Activated CD4-positive, alpha-beta T cell treated with anti-CD3 and anti-CD28 coated beads, Interleukin-2, amount 10 ng/mL, durations not matched to agents 7 days and 5 days (primary cell): ENCODE results near the gene RFX8. TPM values are rescaled to one million over a fixed set of nuclear protein-coding genes. Genes with fewer than 3 reads are reported as not detected.
"Not testable (repeated sequence)": the region's sequence is repeated elsewhere in the genome, so short reads cannot be mapped to it uniquely, and the experiment has no call there.

Experiments
- CTCF ChIA-PET: fragments of 350-600 bp; sonication (Branson Sonifier 250); formaldehyde crosslinking; loops from one replicate; lab custom pipeline; 2021; ENCODE audit warnings: antibody characterized with exemption; lab: Charles Lee
- POLR2A ChIA-PET: fragments of 350-600 bp; sonication (Branson Sonifier 250); formaldehyde crosslinking; loops from one replicate; lab custom pipeline; 2021; ENCODE audit warnings: antibody characterized with exemption; lab: Charles Lee
- DNase-seq: peaks from one replicate; pipeline ENCODE4 v3.0.0-alpha.2; 2020
- H3K27ac Mint-ChIP-seq: one replicate; pipeline ENCODE4 v1.8.0; 2021; ENCODE audit warnings: mild to moderate bottlenecking, moderate library complexity, mixed read lengths
- H3K27me3 Mint-ChIP-seq: one replicate; pipeline ENCODE4 v1.8.0; 2021; ENCODE audit warnings: mixed read lengths
- H3K36me3 Mint-ChIP-seq: one replicate; pipeline ENCODE4 v1.8.0; 2021; ENCODE audit warnings: low read depth, mixed read lengths
- H3K4me1 Mint-ChIP-seq: one replicate; pipeline ENCODE4 v1.8.0; 2021; ENCODE audit warnings: mixed read lengths
- H3K4me3 Mint-ChIP-seq: one replicate; pipeline ENCODE4 v1.8.0; 2021; ENCODE audit warnings: mild to moderate bottlenecking, moderate library complexity, mixed read lengths
- H3K9me3 Mint-ChIP-seq: one replicate; pipeline ENCODE4 v1.8.0; 2021; ENCODE audit warnings: mixed read lengths
- total RNA-seq, 2 experiments: library from RNA; stranded (reverse); gene quantifications; one replicate each; pipeline ENCODE4 v1.2.3, GENCODE V29; 2021

The RFX8 gene
- total RNA-seq, 2 experiments from 2014 or later, result 2.1 to 2.8 TPM

- POLR2A ChIA-PET, result interaction anchor here (0.7 kb wide), 1 partner anchor 37 kb away, joined by 3 read pairs; no protein-coding TSS in a partner anchor
- H3K4me1 Mint-ChIP-seq, result no peaks in the 10 kb centered on the region
- peaks cover 7% of the 10 kb centered on the region for H3K27me3 Mint-ChIP-seq
- CTCF ChIA-PET, result interaction anchor here (1.2 kb wide), 1 partner anchor 12 kb away, joined by 3 read pairs; no protein-coding TSS in a partner anchor
- no peak for DNase-seq
- H3K36me3 Mint-ChIP-seq, result no peaks in the 10 kb centered on the region
- H3K4me3 Mint-ChIP-seq, result no peak overlapping the region
- H3K9me3 Mint-ChIP-seq, result peaks cover 2% of the 10 kb centered on the region
- H3K27ac Mint-ChIP-seq, result peak overlapping the region; percentile 64
These were observed 33.7 kb upstream of the RFX8 start for GRCh38 chr2:101508636-101509035.

- H3K9me3 Mint-ChIP-seq, H3K27ac Mint-ChIP-seq, POLR2A ChIA-PET, H3K36me3 Mint-ChIP-seq, DNase-seq, CTCF ChIA-PET, H3K27me3 Mint-ChIP-seq, H3K4me3 Mint-ChIP-seq: not testable (repeated sequence)
- H3K4me1 Mint-ChIP-seq, result peaks cover 14% of the 10 kb centered on the region
These were observed 30.4 kb upstream of the RFX8 start for GRCh38 chr2:101505276-101505675.

- H3K36me3 Mint-ChIP-seq, CTCF ChIA-PET, H3K4me3 Mint-ChIP-seq, H3K27me3 Mint-ChIP-seq, DNase-seq, H3K27ac Mint-ChIP-seq, H3K9me3 Mint-ChIP-seq, POLR2A ChIA-PET: not testable (repeated sequence)
- H3K4me1 Mint-ChIP-seq, result peaks cover 14% of the 10 kb centered on the region
These were observed 29.8 kb upstream of the RFX8 start for GRCh38 chr2:101504744-101505143.

- POLR2A ChIA-PET, result interaction anchor here (1.1 kb wide), 1 partner anchor 27 kb away, joined by 3 read pairs; the partner anchor contains the start of gene RFX8
- Mint-ChIP-seq H3K27me3 (no peaks in the 10 kb centered on the region), H3K4me1 (peaks cover 14% of the 10 kb centered on the region), H3K36me3 (no peaks in the 10 kb centered on the region), H3K27ac (no peak overlapping the region), H3K4me3 (no peak overlapping the region), H3K9me3 (no peaks in the 10 kb centered on the region)
- CTCF ChIA-PET, result interaction anchor here (0.6 to 1.1 kb wide), 5 partner anchors 10 to 185 kb away, joined by 3 to 4 read pairs (median 3); no protein-coding TSS in a partner anchor
- DNase-seq, result peak; percentile 27
These were observed 27.2 kb upstream of the RFX8 start for GRCh38 chr2:101502095-101502494.

- CTCF ChIA-PET, result interaction anchor here (0.6 to 1.2 kb wide), 5 partner anchors 9 to 186 kb away, joined by 3 to 4 read pairs (median 3); no protein-coding TSS in a partner anchor
These were observed 26.5 kb upstream of the RFX8 start for GRCh38 chr2:101501443-101501842.

GRCh38 chr2:101500860-101501259 is 25.9 kb upstream of the RFX8 start:
- no peak for DNase-seq
- Mint-ChIP-seq H3K27ac (no peak overlapping the region), H3K4me3 (no peak overlapping the region), H3K36me3 (no peaks in the 10 kb centered on the region), H3K4me1 (peaks cover 14% of the 10 kb centered on the region), H3K9me3 (no peaks in the 10 kb centered on the region), H3K27me3 (no peaks in the 10 kb centered on the region)
- ChIA-PET CTCF (interaction anchor here (0.7 to 1.2 kb wide), 6 partner anchors 9 to 16 kb away, joined by 3 to 5 read pairs (median 3); no protein-coding TSS in a partner anchor), POLR2A (interaction anchor here (1.1 kb wide), 1 partner anchor 26 kb away, joined by 3 read pairs; the partner anchor contains the start of gene RFX8)

More at GRCh38 chr2:101501443-101501842, 26.5 kb upstream of the RFX8 start:
- Mint-ChIP-seq H3K27ac (no peak overlapping the region), H3K36me3 (no peaks in the 10 kb centered on the region), H3K9me3 (no peaks in the 10 kb centered on the region), H3K27me3 (no peaks in the 10 kb centered on the region), H3K4me1 (peaks cover 14% of the 10 kb centered on the region), H3K4me3 (no peak overlapping the region)
- no peak for DNase-seq
- POLR2A ChIA-PET, result interaction anchor here (1.1 kb wide), 1 partner anchor 27 kb away, joined by 3 read pairs; the partner anchor contains the start of gene RFX8

GRCh38 chr2:101500180-101500579 is 25.3 kb upstream of the RFX8 start:
- Mint-ChIP-seq H3K9me3 (no peaks in the 10 kb centered on the region), H3K4me1 (peaks cover 14% of the 10 kb centered on the region), H3K4me3 (no peak overlapping the region), H3K36me3 (no peaks in the 10 kb centered on the region), H3K27ac (no peak overlapping the region), H3K27me3 (no peaks in the 10 kb centered on the region)
- POLR2A ChIA-PET, result no interaction called here
- no peak for DNase-seq
- CTCF ChIA-PET, result interaction anchor here (0.6 to 1.0 kb wide), 2 partner anchors 10 to 92 kb away, joined by 4 to 5 read pairs; no protein-coding TSS in a partner anchor

GRCh38 chr2:101496279-101496678 is 21.4 kb upstream of the RFX8 start:
- H3K4me3 Mint-ChIP-seq, result no peak overlapping the region
- no peak overlapping the region for H3K27ac Mint-ChIP-seq
- H3K9me3 Mint-ChIP-seq, result no peaks in the 10 kb centered on the region
- H3K4me1 Mint-ChIP-seq, result no peaks in the 10 kb centered on the region
- DNase-seq, result no peak
- H3K36me3 Mint-ChIP-seq, result no peaks in the 10 kb centered on the region
- POLR2A ChIA-PET, result no interaction called here
- H3K27me3 Mint-ChIP-seq, result no peaks in the 10 kb centered on the region
- CTCF ChIA-PET, result interaction anchor here (0.7 to 1.3 kb wide), 3 partner anchors 10 to 144 kb away, joined by 3 to 5 read pairs (median 4); no protein-coding TSS in a partner anchor

GRCh38 chr2:101492936-101493473 is 18.1 kb upstream of the RFX8 start:
- Mint-ChIP-seq H3K9me3 (peaks cover 17% of the 10 kb centered on the region), H3K36me3 (peaks cover 8% of the 10 kb centered on the region), H3K4me3 (no peak overlapping the region), H3K27me3 (no peaks in the 10 kb centered on the region), H3K4me1 (peaks cover 2% of the 10 kb centered on the region), H3K27ac (no peak overlapping the region)
- ChIA-PET CTCF (interaction anchor here (1.1 kb wide), 1 partner anchor 9 kb away, joined by 3 read pairs; no protein-coding TSS in a partner anchor), POLR2A (no interaction called here)
- no peak for DNase-seq

- Mint-ChIP-seq H3K36me3 (peaks cover 8% of the 10 kb centered on the region), H3K27ac (no peak overlapping the region), H3K4me1 (peaks cover 22% of the 10 kb centered on the region), H3K9me3 (peaks cover 17% of the 10 kb centered on the region), H3K27me3 (no peaks in the 10 kb centered on the region), H3K4me3 (no peak overlapping the region)
- no peak for DNase-seq
- CTCF ChIA-PET, result interaction anchor here (0.6 to 1.7 kb wide), 5 partner anchors 8 to 189 kb away, joined by 3 to 5 read pairs (median 4); no protein-coding TSS in a partner anchor
- POLR2A ChIA-PET, result no interaction called here
These were observed 12.1 kb upstream of the RFX8 start for GRCh38 chr2:101486994-101487393.

- H3K27me3 Mint-ChIP-seq, result no peaks in the 10 kb centered on the region
- ChIA-PET POLR2A (no interaction called here), CTCF (interaction anchor here (0.6 to 1.7 kb wide), 5 partner anchors 9 to 414 kb away, joined by 3 to 5 read pairs (median 3); no protein-coding TSS in a partner anchor)
- no peak overlapping the region for H3K4me3 Mint-ChIP-seq
- peak overlapping the region; percentile 76 for H3K27ac Mint-ChIP-seq
- peaks cover 8% of the 10 kb centered on the region for H3K36me3 Mint-ChIP-seq
- DNase-seq, result peak; percentile 29
- H3K4me1 Mint-ChIP-seq, result peaks cover 22% of the 10 kb centered on the region
- H3K9me3 Mint-ChIP-seq, result peaks cover 17% of the 10 kb centered on the region
These were observed 11.4 kb upstream of the RFX8 start for GRCh38 chr2:101486258-101486701.

- Mint-ChIP-seq H3K4me1 (peaks cover 24% of the 10 kb centered on the region), H3K27ac (peak overlapping the region; percentile 76), H3K27me3 (no peaks in the 10 kb centered on the region), H3K36me3 (peaks cover 6% of the 10 kb centered on the region), H3K9me3 (peaks cover 15% of the 10 kb centered on the region), H3K4me3 (no peak overlapping the region)
- CTCF ChIA-PET, result interaction anchor here (0.8 to 1.7 kb wide), 3 partner anchors 9 to 133 kb away, joined by 3 to 5 read pairs (median 4); no protein-coding TSS in a partner anchor
- POLR2A ChIA-PET, result no interaction called here
- no peak for DNase-seq
These were observed 10.9 kb upstream of the RFX8 start for GRCh38 chr2:101485856-101486255.

GRCh38 chr2:101480764-101481163 is 5.9 kb upstream of the RFX8 start:
- H3K9me3 Mint-ChIP-seq, result no peaks in the 10 kb centered on the region
- peaks cover 42% of the 10 kb centered on the region for H3K4me1 Mint-ChIP-seq
- ChIA-PET POLR2A (no interaction called here), CTCF (interaction anchor here (1.9 kb wide), 1 partner anchor 33 kb away, joined by 5 read pairs; no protein-coding TSS in a partner anchor)
- no peak overlapping the region for H3K4me3 Mint-ChIP-seq
- H3K27me3 Mint-ChIP-seq, result peaks cover 3% of the 10 kb centered on the region
- H3K27ac Mint-ChIP-seq, result no peak overlapping the region
- no peaks in the 10 kb centered on the region for H3K36me3 Mint-ChIP-seq
- DNase-seq, result no peak
